ENCODE data around the gene URM1.
A peak's percentile ranks its signal among the peaks of the same experiment; 100 is the strongest.

The URM1 gene

DNA sequence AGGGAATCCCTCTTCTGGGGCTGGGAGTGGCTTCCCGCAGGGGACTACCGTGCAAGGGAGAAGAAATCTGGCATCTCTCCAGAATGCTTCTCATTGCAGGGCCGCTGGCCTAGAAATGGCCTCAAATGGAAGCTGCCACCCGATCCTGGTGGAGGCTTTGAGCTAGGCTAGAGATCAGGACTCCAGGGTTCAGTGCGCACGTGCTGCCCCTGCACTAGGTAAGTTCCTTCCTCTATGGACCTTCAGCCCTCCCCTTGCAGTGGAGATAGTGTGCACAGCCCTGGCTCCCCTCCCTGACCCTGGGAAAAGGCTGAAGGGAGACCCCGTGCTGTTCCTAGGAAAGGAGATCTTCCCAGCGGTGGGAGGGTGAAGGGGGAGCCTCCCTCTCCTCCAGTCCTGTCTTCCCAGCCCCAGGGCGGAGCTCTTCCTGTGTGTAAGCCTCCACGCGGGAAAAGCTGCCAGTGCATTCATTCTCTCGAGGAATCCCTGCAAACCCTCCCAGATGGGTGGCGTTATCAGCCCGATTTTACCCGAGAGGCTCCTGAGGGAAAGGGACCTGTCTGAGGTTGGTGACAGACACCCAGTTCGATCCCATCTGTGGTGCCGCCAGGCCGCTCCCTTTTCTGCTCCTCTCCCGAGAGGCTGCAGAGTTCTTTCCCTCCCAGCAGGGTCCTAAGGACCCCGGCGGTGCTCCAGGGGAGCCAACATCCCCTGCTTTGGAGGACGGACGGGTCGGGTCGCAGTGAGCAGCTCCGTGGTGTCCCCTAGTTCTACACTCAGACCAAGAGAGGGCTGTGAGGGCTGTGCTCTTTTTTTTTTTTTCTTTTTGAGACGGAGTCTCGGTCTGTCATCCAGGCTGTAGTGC lies 48.1 kb downstream of the URM1 start:
- H3K27ac ChIP-seq (ENCODE audit: low read length): no peak overlapping the region
- TF ChIP-seq EZH2 (optimal IDR thresholded peaks at IDR 0.05; ENCODE audit: low read depth, low read length): no peak
- TF ChIP-seq, protein P1, sequence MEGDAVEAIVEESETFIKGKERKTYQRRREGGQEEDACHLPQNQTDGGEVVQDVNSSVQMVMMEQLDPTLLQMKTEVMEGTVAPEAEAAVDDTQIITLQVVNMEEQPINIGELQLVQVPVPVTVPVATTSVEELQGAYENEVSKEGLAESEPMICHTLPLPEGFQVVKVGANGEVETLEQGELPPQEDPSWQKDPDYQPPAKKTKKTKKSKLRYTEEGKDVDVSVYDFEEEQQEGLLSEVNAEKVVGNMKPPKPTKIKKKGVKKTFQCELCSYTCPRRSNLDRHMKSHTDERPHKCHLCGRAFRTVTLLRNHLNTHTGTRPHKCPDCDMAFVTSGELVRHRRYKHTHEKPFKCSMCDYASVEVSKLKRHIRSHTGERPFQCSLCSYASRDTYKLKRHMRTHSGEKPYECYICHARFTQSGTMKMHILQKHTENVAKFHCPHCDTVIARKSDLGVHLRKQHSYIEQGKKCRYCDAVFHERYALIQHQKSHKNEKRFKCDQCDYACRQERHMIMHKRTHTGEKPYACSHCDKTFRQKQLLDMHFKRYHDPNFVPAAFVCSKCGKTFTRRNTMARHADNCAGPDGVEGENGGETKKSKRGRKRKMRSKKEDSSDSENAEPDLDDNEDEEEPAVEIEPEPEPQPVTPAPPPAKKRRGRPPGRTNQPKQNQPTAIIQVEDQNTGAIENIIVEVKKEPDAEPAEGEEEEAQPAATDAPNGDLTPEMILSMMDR (IDR thresholded peaks at IDR 0.05; ENCODE audit: low read length): no peak
- no peak for TF ChIP-seq EZH2phosphoT487 (IDR thresholded peaks at IDR 0.05; ENCODE audit: low read length)

DNA sequence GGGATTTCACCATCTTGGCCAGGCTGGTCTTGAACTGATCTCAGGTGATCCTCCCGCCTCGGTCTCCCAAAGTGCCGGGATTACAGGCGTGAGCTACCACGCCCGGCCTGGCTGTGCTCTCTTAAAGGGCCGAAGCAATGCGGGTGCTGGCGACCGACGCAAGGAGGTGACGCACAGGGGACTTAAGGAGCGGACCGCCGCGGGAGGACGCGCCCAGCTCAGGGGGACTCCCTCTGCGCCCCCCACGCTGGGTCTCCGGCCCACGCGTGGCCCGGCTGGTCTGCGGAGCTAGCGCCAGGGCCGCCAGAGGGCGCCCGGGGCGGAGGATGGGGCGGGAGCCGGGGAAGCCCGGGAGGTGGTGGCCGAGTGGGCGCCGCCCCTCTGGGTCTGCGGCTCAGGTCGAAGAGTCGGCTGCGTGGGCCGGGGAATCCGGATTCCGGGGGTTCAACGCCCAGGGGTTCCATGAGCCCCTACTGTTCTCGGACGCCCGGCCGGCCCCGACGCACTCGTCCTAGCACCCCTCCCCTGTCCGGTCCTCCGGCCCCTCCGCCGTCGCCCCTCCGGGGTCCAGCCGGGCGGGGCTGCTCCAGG lies 49.0 kb downstream of the URM1 start:
- H3K36me3 ChIP-seq (replicated peaks; ENCODE audit: insufficient read depth, low read length): no peaks in the 10 kb centered on the region
- no peaks in the 10 kb centered on the region for H3K9me3 ChIP-seq (replicated peaks; ENCODE audit: insufficient read depth, low read length)
- no peaks in the 10 kb centered on the region for H3K9me2 ChIP-seq (replicated peaks; ENCODE audit: insufficient read depth, low read length)
- TF ChIP-seq, protein P1 (IDR thresholded peaks at IDR 0.05; ENCODE audit: low read length): peak; percentile 82
- no peak for TF ChIP-seq EZH2 (optimal IDR thresholded peaks at IDR 0.05; ENCODE audit: low read depth, low read length)
- H3K27me3 ChIP-seq (replicated peaks; ENCODE audit: insufficient read depth, low read length): peaks cover 10% of the 10 kb centered on the region; the same call in 1 of the 2 replicates
- peak overlapping the region; percentile 52; the same call in 1 of the 2 replicates for H3K9ac ChIP-seq (ENCODE audit: low read length)
- no peaks in the 10 kb centered on the region for H3K4me1 ChIP-seq (ENCODE audit: low read length)
- peak overlapping the region; percentile 97 for H3K4me2 ChIP-seq (ENCODE audit: low read depth, low read length)
- no peaks in the 10 kb centered on the region for H3K79me2 ChIP-seq (ENCODE audit: low read length)
- peak overlapping the region; percentile 85 for H2AFZ ChIP-seq (ENCODE audit: low read length)
- H3K4me3 ChIP-seq (ENCODE audit: low read length): peak overlapping the region; percentile 70
- no peaks in the 10 kb centered on the region for H3F3A ChIP-seq (ENCODE audit: insufficient read depth, low read length)
- H4K20me1 ChIP-seq (ENCODE audit: insufficient read depth, low read length): no peaks in the 10 kb centered on the region
- no peak overlapping the region for H3K27ac ChIP-seq (ENCODE audit: low read length)
- peak; percentile 69 for DNase-seq

More for the DNA sequence above, 48.1 kb downstream of the URM1 start:
- Histone ChIP-seq H3K4me2 (ENCODE audit: low read depth, low read length) (peak overlapping the region; percentile 97), H2AFZ (ENCODE audit: low read length) (peak overlapping the region; percentile 85), H3K36me3 (replicated peaks; ENCODE audit: insufficient read depth, low read length) (no peaks in the 10 kb centered on the region), H4K20me1 (ENCODE audit: insufficient read depth, low read length) (no peaks in the 10 kb centered on the region), H3K27me3 (replicated peaks; ENCODE audit: insufficient read depth, low read length) (peaks cover 10% of the 10 kb centered on the region; the same call in 1 of the 2 replicates), H3F3A (ENCODE audit: insufficient read depth, low read length) (no peaks in the 10 kb centered on the region), H3K4me1 (ENCODE audit: low read length) (no peaks in the 10 kb centered on the region), H3K9me3 (replicated peaks; ENCODE audit: insufficient read depth, low read length) (no peaks in the 10 kb centered on the region), H3K9me2 (replicated peaks; ENCODE audit: insufficient read depth, low read length) (no peaks in the 10 kb centered on the region), H3K4me3 (ENCODE audit: low read length) (peak overlapping the region; percentile 70), H3K79me2 (ENCODE audit: low read length) (no peaks in the 10 kb centered on the region), H3K9ac (ENCODE audit: low read length) (no peak overlapping the region; the same call in 1 of the 2 replicates)
- no peak for DNase-seq

DNA sequence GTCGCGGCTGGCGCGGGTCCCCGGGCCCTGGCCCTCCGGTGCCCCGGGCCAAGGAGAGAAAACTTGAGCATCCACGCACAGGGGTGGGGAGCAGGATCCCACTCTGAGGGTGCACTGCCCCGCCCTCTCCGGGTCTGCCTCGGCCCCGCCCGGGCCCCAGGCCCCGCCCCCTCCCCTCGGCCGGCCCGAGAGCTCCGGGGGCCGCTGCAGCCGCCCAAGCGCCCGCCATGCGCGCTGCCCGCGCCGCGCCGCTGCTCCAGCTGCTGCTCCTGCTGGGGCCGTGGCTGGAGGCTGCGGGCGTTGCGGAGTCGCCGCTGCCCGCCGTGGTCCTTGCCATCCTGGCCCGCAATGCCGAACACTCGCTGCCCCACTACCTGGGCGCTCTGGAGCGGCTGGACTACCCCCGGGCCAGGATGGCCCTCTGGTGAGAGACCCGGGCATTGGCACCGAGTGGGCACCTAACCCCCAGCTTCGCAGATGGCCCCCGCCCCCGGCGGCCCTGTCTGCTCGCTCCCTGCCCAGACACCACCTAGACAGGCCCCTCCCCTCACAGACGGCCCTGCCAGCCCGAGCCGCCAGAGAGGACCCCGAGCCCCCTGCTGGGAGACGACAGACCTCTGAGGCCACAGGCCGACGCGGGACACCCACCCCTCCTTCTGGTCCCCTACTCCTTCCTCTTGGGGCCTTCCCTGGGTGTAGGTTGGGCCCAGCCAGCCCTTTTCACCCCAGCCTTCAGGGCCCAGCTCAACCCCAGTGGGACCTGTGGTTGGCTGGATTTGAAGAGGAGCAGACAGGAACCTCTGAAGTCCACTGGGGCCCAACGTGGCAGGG lies 49.7 kb downstream of the URM1 start, which contains the start of gene CERCAM:
TSS of gene CERCAM (plus strand) at position 207 of the 831 bp plus-strand sequence. CDS start at position 228, 21 bp downstream.
- Histone ChIP-seq H3K4me3 (ENCODE audit: low read length) (peak within 1 kb of the TSS; percentile 70), H3K36me3 (replicated peaks; ENCODE audit: insufficient read depth, low read length) (no peaks in the 10 kb centered on the region), H2AFZ (ENCODE audit: low read length) (peak within 1 kb of the TSS; percentile 87), H3K9me3 (replicated peaks; ENCODE audit: insufficient read depth, low read length) (no peaks in the 10 kb centered on the region), H3K79me2 (ENCODE audit: low read length) (no peaks in the 10 kb centered on the region), H3K27me3 (replicated peaks; ENCODE audit: insufficient read depth, low read length) (peaks cover 10% of the 10 kb centered on the region; the same call in 1 of the 2 replicates), H3K27ac (ENCODE audit: low read length) (no peak within 1 kb of the TSS), H3K4me1 (ENCODE audit: low read length) (no peaks in the 10 kb centered on the region), H3K9me2 (replicated peaks; ENCODE audit: insufficient read depth, low read length) (no peaks in the 10 kb centered on the region), H3F3A (ENCODE audit: insufficient read depth, low read length) (no peaks in the 10 kb centered on the region), H3K4me2 (ENCODE audit: low read depth, low read length) (peak within 1 kb of the TSS; percentile 97), H4K20me1 (ENCODE audit: insufficient read depth, low read length) (no peaks in the 10 kb centered on the region), H3K9ac (ENCODE audit: low read length) (peak within 1 kb of the TSS; percentile 52; the same call in 1 of the 2 replicates)
- peak; percentile 51 for DNase-seq
- TF ChIP-seq, protein P1 (IDR thresholded peaks at IDR 0.05; ENCODE audit: low read length): 0 out of 2 replicates have a peak, but pooled peaks have one; percentile 10
- TF ChIP-seq EZH2phosphoT487 (IDR thresholded peaks at IDR 0.05; ENCODE audit: low read length) (no peak), EZH2 (optimal IDR thresholded peaks at IDR 0.05; ENCODE audit: low read depth, low read length) (no peak)
